ENCODE data around the gene IL27RA.

GRCh38 chr19:14086098-14086497 is 54.5 kb downstream of the IL27RA start:
- TF ChIP-seq CTCF (IDR thresholded peaks at IDR 0.05) (no peak), POLR2A (IDR thresholded peaks at IDR 0.05) (no peak), POLR2AphosphoS5 (IDR thresholded peaks at IDR 0.05) (no peak)
